K562 (cell line): Measurements from ENCODE around the gene IL12RB1. TPM values are rescaled to one million over a fixed set of nuclear protein-coding genes. Genes with fewer than 3 reads are reported as not detected.

Source experiments
- AFF1 ChIP-seq, 2 experiments: fragments of 450-650 bp; IDR thresholded peaks; 2 replicates each; pipeline ENCODE4 v1.6.1; 2018; ENCODE audit warnings: mild to moderate bottlenecking in 2 of 2, low read depth in 1 of 2; ENCODE audit not compliant: partially characterized antibody in 2 of 2
- BHLHE40 ChIP-seq: IDR thresholded peaks from 2 replicates; pipeline ENCODE4 v1.6.1; 2011; ENCODE audit warnings: low read length, improper control_type of control experiment
- FOXA1 ChIP-seq: fragments of 450-650 bp; IDR thresholded peaks from 2 replicates; pipeline ENCODE4 v1.6.1; 2016; ENCODE audit warnings: mild to moderate bottlenecking, borderline replicate concordance
- GATAD2B ChIP-seq: fragments of 450-650 bp; IDR thresholded peaks from 2 replicates; pipeline ENCODE4 v1.6.1; 2017; ENCODE audit warnings: mild to moderate bottlenecking, borderline replicate concordance
- GMEB1 ChIP-seq: fragments of 250-450 bp; sonication (Bioruptor Pico); IDR thresholded peaks from 2 replicates; pipeline ENCODE4 v1.4.0; 2020; ENCODE audit warnings: mild to moderate bottlenecking
- HES1 ChIP-seq: fragments of 450-650 bp; IDR thresholded peaks from 2 replicates; pipeline ENCODE4 v1.6.1; 2016; ENCODE audit warnings: low read depth, mild to moderate bottlenecking, moderate library complexity
- KDM2B ChIP-seq: fragments of 250-450 bp; sonication (Bioruptor Pico); IDR thresholded peaks from 2 replicates; pipeline ENCODE4 v1.8.0; 2021; ENCODE audit warnings: mild to moderate bottlenecking, moderate library complexity
- MCM7 ChIP-seq, 2 experiments: fragments of 450-650 bp; IDR thresholded peaks; 2 replicates each; pipeline ENCODE4 v1.6.1; 2016 to 2018
- MTA3 ChIP-seq: fragments of 450-650 bp; formaldehyde crosslinking; IDR thresholded peaks from 2 replicates; pipeline ENCODE4 v1.6.1; 2017; ENCODE audit warnings: mild to moderate bottlenecking, borderline replicate concordance
- NR1H2 ChIP-seq: sonication (generic); formaldehyde crosslinking; IDR thresholded peaks from 2 replicates; pipeline ENCODE4 v1.4.0; 2020; ENCODE audit warnings: mild to moderate bottlenecking, missing genetic modification reagents
- POLR2H ChIP-seq: IDR thresholded peaks from 2 replicates; pipeline ENCODE4 v1.6.1; 2016; ENCODE audit warnings: missing genetic modification characterization, low read depth, mild to moderate bottlenecking, control low read depth, missing compliant biosample characterization, moderate library complexity
- PREB ChIP-seq: sonication (generic); formaldehyde crosslinking; IDR thresholded peaks from 2 replicates; pipeline ENCODE4 v1.8.1; 2023; ENCODE audit warnings: mild to moderate bottlenecking, missing genetic modification reagents
- SIN3A ChIP-seq, 2 experiments: fragments of 150-350 bp in 1 of 2; IDR thresholded peaks; 2 replicates each; pipeline ENCODE4 v1.6.1; 2011 to 2016; ENCODE audit warnings: borderline replicate concordance in 2 of 2, low read depth in 2 of 2, low read length in 2 of 2, mild to moderate bottlenecking in 2 of 2, moderate library complexity in 2 of 2; ENCODE audit not compliant: control insufficient read depth in 1 of 2
- SP2 ChIP-seq: IDR thresholded peaks from 2 replicates; pipeline ENCODE4 v1.6.1; 2011; ENCODE audit warnings: mild to moderate bottlenecking, low read depth, low read length, moderate library complexity; ENCODE audit not compliant: poor library complexity, severe bottlenecking; ENCODE audit errors: extremely low read depth
- SREBF1 ChIP-seq: fragments of 150-350 bp; IDR thresholded peaks from 2 replicates; pipeline ENCODE4 v1.6.1; 2014; ENCODE audit warnings: antibody characterized with exemption, low read depth, low read length, borderline replicate concordance
- STAG1 ChIP-seq: sonication (generic); formaldehyde crosslinking; IDR thresholded peaks from 2 replicates; pipeline ENCODE4 v1.5.0; 2020; ENCODE audit warnings: missing genetic modification reagents, borderline replicate concordance
- TAL1 ChIP-seq: fragments of 450-650 bp; IDR thresholded peaks from 2 replicates; pipeline ENCODE4 v1.6.1; 2016; ENCODE audit warnings: mild to moderate bottlenecking
- TCFL5 ChIP-seq: fragments of 250-450 bp; sonication (Bioruptor Pico); conservative IDR thresholded peaks from 2 replicates; pipeline ENCODE4 v1.6.1; 2021; ENCODE audit warnings: mild to moderate bottlenecking, moderate library complexity, matching md5 sums
- ZEB2 ChIP-seq: fragments of 450-650 bp; IDR thresholded peaks from 2 replicates; pipeline ENCODE4 v1.6.1; 2016
- ZNF217 ChIP-seq: sonication (generic); formaldehyde crosslinking; IDR thresholded peaks from 2 replicates; pipeline ENCODE4 v1.8.0; 2022; ENCODE audit warnings: mild to moderate bottlenecking, missing genetic modification reagents
- ZNF316 ChIP-seq: fragments of 450-650 bp; IDR thresholded peaks from 2 replicates; pipeline ENCODE4 v1.6.1; 2016
- ZNF780A ChIP-seq: fragments of 250-450 bp; sonication (Bioruptor Pico); IDR thresholded peaks from 2 replicates; pipeline ENCODE4 v1.5.0; 2021; ENCODE audit warnings: mild to moderate bottlenecking
- polyA plus RNA-seq, 8 experiments: library from polyadenylated mRNA; depleted of rRNA in 4 of 8; stranded (reverse) in 5 of 8; unstranded in 3 of 8; fragments of >200 nt; fragmentation: Nextera tagmentation in 2 of 8; fragmentation: Illumina TruSeq in 1 of 8; extraction: Ambion mirVana in 2 of 8; extraction: Trizol in 1 of 8; gene quantifications; 2 replicates each; pipeline versions ENCODE4 v1.2.1 to v1.2.3, GENCODE V29; 2011 to 2014; ENCODE audit warnings: inconsistent platforms in 1 of 8, missing spikeins in 1 of 8
- total RNA-seq, 7 experiments: library from RNA; depleted of rRNA in 6 of 7; stranded (reverse); fragments of >200 nt in 6 of 7; fragmentation: Illumina TruSeq in 2 of 7; extraction: Trizol in 2 of 7; gene quantifications; 2 replicates each; pipeline versions ENCODE4 v1.2.1 to v1.2.3, GENCODE V29; 2011 to 2021; ENCODE audit warnings: low replicate concordance in 1 of 7

The IL12RB1 gene
- total and polyA plus RNA-seq, 9 of the 15 experiments (the other 6 are each of a cell fraction or from before 2014, with no cell fraction given) = 0.04 to 0.07 (median 0.06) TPM; not detected in 5

GRCh38 chr19:18117692-18118378 lies 31.1 kb upstream of the IL12RB1 start (continued):
- TF ChIP-seq HES1 (no peak), ZNF316 (no peak), POLR2H (no peak), ZNF217 (no peak), MTA3 (no peak; the same call in 1 of the 2 replicates), NR1H2 (CRISPR knock-in tag) (no peak), TAL1 (no peak), MCM7 (IDR thresholded peaks at IDR 0.05) (no peak), SIN3A (IDR thresholded peaks at IDR 0.05; ENCODE audit: borderline replicate concordance in 2 of 2, control insufficient read depth in 1 of 2, low read depth in 2 of 2, low read length in 2 of 2) (peak; percentile 50 to 96; a peak in 1 of 4 replicates), SP2 (no peak), ZNF780A (no peak), GATAD2B (no peak), PREB (no peak), KDM2B (CRISPR knock-in tag) (0 out of 2 replicates have a peak, but pooled peaks have one; percentile 44), AFF1 (IDR thresholded peaks at IDR 0.05; ENCODE audit: low read depth in 1 of 2, partially characterized antibody in 2 of 2) (no peak), STAG1 (CRISPR knock-in tag) (no peak), FOXA1 (no peak), BHLHE40 (peak; percentile 57; the same call in 1 of the 2 replicates), GMEB1 (CRISPR knock-in tag) (no peak), TCFL5 (CRISPR knock-in tag) (no peak), ZEB2 (no peak), SREBF1 (no peak)
